SK-N-SH (cell line): ENCODE data around the gene THSD4. TPM values are rescaled to one million over a fixed set of nuclear protein-coding genes. Genes with fewer than 3 reads are reported as not detected.

Experiments used
- CTCF ChIA-PET: fragments of 300-600, 350-600 bp; formaldehyde crosslinking; extraction: SDS; loops from one replicate; lab custom pipeline; 2021; lab: Yijun Ruan, JAX
- POLR2A ChIA-PET: fragments of 350-600 bp; sonication (Branson Sonifier 250); formaldehyde crosslinking; extraction: SDS; loops from one replicate; lab custom pipeline; 2020; ENCODE audit warnings: antibody characterized with exemption, inconsistent platforms; lab: Yijun Ruan, JAX
- DNase-seq: peaks from one replicate; pipeline ENCODE4 v3.0.0; 2012
- H2AFZ ChIP-seq: fragments of 200-600 bp; sonication (generic); 2 replicates; pipeline ENCODE4 v1.8.1; 2016; ENCODE audit warnings: antibody characterized with exemption, mild to moderate bottlenecking, low read depth
- H3F3A ChIP-seq: fragments of 200-600 bp; sonication (generic); replicated peaks from 2 replicates; pipeline ENCODE3; 2016; ENCODE audit warnings: antibody characterized with exemption, mild to moderate bottlenecking; ENCODE audit not compliant: insufficient read depth
- H3K27ac ChIP-seq, 2 experiments: fragments of 200-500 bp in 1 of 2; fragments of 200-600 bp in 1 of 2; sonication (Bioruptor generic) in 1 of 2; sonication (generic), shearing (Covaris generic) in 1 of 2; 2 replicates each; pipeline versions ENCODE4 v1.5.1 to v1.6.1; 2014 to 2016; ENCODE audit warnings: low read depth in 2 of 2, inconsistent platforms in 1 of 2, low read length in 1 of 2, mild to moderate bottlenecking in 1 of 2, mixed read lengths in 1 of 2
- H3K27me3 ChIP-seq: fragments of 200-600 bp; sonication (generic), shearing (Covaris generic); 2 replicates; pipeline ENCODE4 v1.6.1; 2016; ENCODE audit warnings: mixed run types; ENCODE audit not compliant: insufficient read depth
- H3K36me3 ChIP-seq, 2 experiments: fragments of 200-500 bp in 1 of 2; fragments of 200-600 bp in 1 of 2; sonication (Bioruptor generic) in 1 of 2; sonication (generic) in 1 of 2; replicated peaks in 1 of 2; 2 replicates each; pipeline versions ENCODE3 to v1.5.1; 2014 to 2016; ENCODE audit warnings: low read length in 1 of 2, mild to moderate bottlenecking in 1 of 2; ENCODE audit not compliant: insufficient read depth in 2 of 2, control insufficient read depth in 1 of 2
- H3K4me1 ChIP-seq, 2 experiments: fragments of 200-500 bp in 1 of 2; fragments of 200-600 bp in 1 of 2; sonication (Bioruptor generic) in 1 of 2; sonication (generic), shearing (Covaris generic) in 1 of 2; 2 replicates each; pipeline versions ENCODE4 v1.5.1 to v1.6.1; 2014 to 2016; ENCODE audit warnings: low read depth in 1 of 2, low read length in 1 of 2, mixed run types in 1 of 2; ENCODE audit not compliant: insufficient read depth in 2 of 2, control insufficient read depth in 1 of 2
- H3K4me2 ChIP-seq: fragments of 200-600 bp; sonication (generic), shearing (Covaris generic); 2 replicates; pipeline ENCODE4 v1.6.1; 2017; ENCODE audit warnings: mixed run types
- H3K4me3 ChIP-seq, 2 experiments: fragments of 200-500 bp in 1 of 2; fragments of 200-600 bp in 1 of 2; sonication (Bioruptor generic) in 1 of 2; sonication (generic), shearing (Covaris generic) in 1 of 2; 2 replicates each; pipeline versions ENCODE4 v1.5.1 to v1.8.1; 2014 to 2016; ENCODE audit warnings: low read depth in 2 of 2, inconsistent platforms in 1 of 2, low read length in 1 of 2, mild to moderate bottlenecking in 1 of 2, mixed read lengths in 1 of 2, moderate library complexity in 1 of 2
- H3K79me2 ChIP-seq: fragments of 200-600 bp; sonication (generic); 2 replicates; pipeline ENCODE4 v1.8.1; 2017; ENCODE audit warnings: mild to moderate bottlenecking; ENCODE audit not compliant: insufficient read depth
- H3K9ac ChIP-seq: fragments of 200-600 bp; sonication (generic); 2 replicates; pipeline ENCODE4 v1.6.1; 2017; ENCODE audit warnings: mixed run types
- H3K9me2 ChIP-seq: fragments of 200-600 bp; sonication (generic); 2 replicates; pipeline ENCODE4 v1.6.1; 2017; ENCODE audit warnings: mixed run types
- H3K9me3 ChIP-seq: fragments of 200-600 bp; sonication (generic); 2 replicates; pipeline ENCODE4 v1.6.1; 2017; ENCODE audit warnings: mixed run types, mild to moderate bottlenecking, moderate library complexity
- H4K20me1 ChIP-seq: fragments of 200-600 bp; sonication (generic); 2 replicates; pipeline ENCODE4 v1.6.1; 2017; ENCODE audit warnings: mild to moderate bottlenecking, mixed run types; ENCODE audit not compliant: insufficient read depth
- ELF1 ChIP-seq: IDR thresholded peaks from 2 replicates; pipeline ENCODE4 v1.4.0; 2012
- EP300 ChIP-seq, 2 experiments: IDR thresholded peaks; 2 replicates each; pipeline versions ENCODE4 v1.4.0 to v1.6.1; 2012; ENCODE audit warnings: borderline replicate concordance in 1 of 2, low read depth in 1 of 2, low read length in 1 of 2
- FOSL2 ChIP-seq: IDR thresholded peaks from 2 replicates; pipeline ENCODE4 v1.4.0; 2012; ENCODE audit warnings: low read depth, mild to moderate bottlenecking, moderate library complexity, borderline replicate concordance
- FOXJ3 ChIP-seq: sonication (generic); formaldehyde crosslinking; IDR thresholded peaks from 2 replicates; pipeline ENCODE4 v1.5.1; 2020; ENCODE audit warnings: mild to moderate bottlenecking, missing genetic modification reagents
- GABPA ChIP-seq: IDR thresholded peaks from 2 replicates; pipeline ENCODE4 v1.4.0; 2012; ENCODE audit warnings: low read depth, mild to moderate bottlenecking
- GATA2 ChIP-seq: sonication (generic); formaldehyde crosslinking; IDR thresholded peaks from 2 replicates; pipeline ENCODE4 v1.5.0; 2020; ENCODE audit warnings: mild to moderate bottlenecking, missing genetic modification reagents
- JUND ChIP-seq: IDR thresholded peaks from 2 replicates; pipeline ENCODE4 v1.4.0; 2012
- MEF2A ChIP-seq: IDR thresholded peaks from 2 replicates; pipeline ENCODE4 v1.4.0; 2012; ENCODE audit warnings: low read depth, borderline replicate concordance
- NRF1 ChIP-seq: IDR thresholded peaks from 2 replicates; pipeline ENCODE4 v1.6.1; 2012; ENCODE audit warnings: low read depth, mild to moderate bottlenecking, low read length
- PBX3 ChIP-seq: IDR thresholded peaks from 2 replicates; pipeline ENCODE4; 2012
- RAD21 ChIP-seq: IDR thresholded peaks from 2 replicates; pipeline ENCODE4 v1.6.1; 2012; ENCODE audit warnings: mild to moderate bottlenecking, low read length
- RCOR1 ChIP-seq: fragments of 150-350 bp; IDR thresholded peaks from 2 replicates; pipeline ENCODE4 v1.6.1; 2017; ENCODE audit warnings: antibody characterized with exemption, low read length
- REST ChIP-seq: IDR thresholded peaks from 2 replicates; pipeline ENCODE4 v1.6.1; 2012; ENCODE audit warnings: mild to moderate bottlenecking, low read depth, low read length, moderate library complexity
- SIN3A ChIP-seq: IDR thresholded peaks from 2 replicates; pipeline ENCODE4 v1.6.1; 2012; ENCODE audit warnings: low read depth, mild to moderate bottlenecking, low read length, moderate library complexity, borderline replicate concordance
- TAF1 ChIP-seq: IDR thresholded peaks from 2 replicates; pipeline ENCODE4 v1.6.1; 2012; ENCODE audit warnings: low read depth, mild to moderate bottlenecking, low read length, moderate library complexity, borderline replicate concordance
- USF1 ChIP-seq: IDR thresholded peaks from 2 replicates; pipeline ENCODE4 v1.4.0; 2012; ENCODE audit warnings: low read depth, borderline replicate concordance
- ZBTB33 ChIP-seq: IDR thresholded peaks from 2 replicates; pipeline ENCODE4 v1.4.0; 2012; ENCODE audit warnings: low read depth, borderline replicate concordance
- WGBS: methylation state at CpG from one replicate; pipeline ENCODE4 v1.1.6; 2017; ENCODE audit warnings: low lambda C conversion rate; 5-methylcytosine and 5-hydroxymethylcytosine counted together
- polyA plus RNA-seq, 3 experiments: library from polyadenylated mRNA; depleted of rRNA; stranded (reverse); fragments of >200 nt; gene quantifications; 2 replicates each; pipeline ENCODE4 v1.2.3, GENCODE V29; 2012
- TF ChIP-seq, protein P1 (sequence below): fragments of 150-350 bp; IDR thresholded peaks from 2 replicates; pipeline ENCODE4 v1.6.1; 2016; ENCODE audit warnings: mild to moderate bottlenecking, low read depth, low read length

THSD4 gene
- polyA plus RNA-seq, 1 of the 3 experiments (the other 2 are of a cell fraction), result 79.1 TPM

- H3K4me3 ChIP-seq, result no peak overlapping the region
- no peaks in the 10 kb centered on the region for H3K9me2 ChIP-seq
- no peaks in the 10 kb centered on the region for H3K9me3 ChIP-seq
- no peaks in the 10 kb centered on the region for H4K20me1 ChIP-seq
- no peaks in the 10 kb centered on the region for H3K36me3 ChIP-seq
- H3K27ac ChIP-seq, result peak overlapping the region in 1 of 2 experiments; percentile 45; a peak in 2 of 4 replicates
- no peak for TF ChIP-seq RCOR1
- TF ChIP-seq FOXJ3 (CRISPR knock-in tag), result no peak
- TF ChIP-seq JUND, result no peak
- no peak for TF ChIP-seq RAD21
- WGBS, result 49% methylated on average over 2 of the region's 2 CpGs
- no peak overlapping the region for H2AFZ ChIP-seq
- H3F3A ChIP-seq, result no peaks in the 10 kb centered on the region
- H3K9ac ChIP-seq, result no peak overlapping the region
- no peak overlapping the region for H3K4me2 ChIP-seq
- H3K4me1 ChIP-seq, result peaks cover 0 to 6% of the 10 kb centered on the region in 2 experiments; a peak in 2 of 4 replicates
- ChIA-PET CTCF (interaction anchor here (0.6 to 5.1 kb wide), 4 partner anchors 8 to 970 kb away, joined by 3 to 19 read pairs (median 4); no protein-coding TSS in a partner anchor), POLR2A (no interaction called here)
- DNase-seq, result no peak
- H3K79me2 ChIP-seq, result no peaks in the 10 kb centered on the region
- no peaks in the 10 kb centered on the region for H3K27me3 ChIP-seq
These were observed 677.2 kb downstream of the THSD4 start for GRCh38 chr15:71792521-71792920.

GRCh38 chr15:71798641-71799040 lies 683.4 kb downstream of the THSD4 start:
- H3K27ac ChIP-seq, result no peak overlapping the region
- ChIA-PET CTCF (interaction anchor here (0.8 to 5.4 kb wide), 5 partner anchors 12 to 412 kb away, joined by 3 to 57 read pairs (median 5); no protein-coding TSS in a partner anchor), POLR2A (no interaction called here)
- DNase-seq, result no peak
- no peaks in the 10 kb centered on the region for H3K4me1 ChIP-seq
- no peaks in the 10 kb centered on the region for H4K20me1 ChIP-seq
- H3F3A ChIP-seq, result no peaks in the 10 kb centered on the region
- no peaks in the 10 kb centered on the region for H3K9me3 ChIP-seq
- H3K9me2 ChIP-seq, result no peaks in the 10 kb centered on the region
- no peaks in the 10 kb centered on the region for H3K79me2 ChIP-seq
- no peak overlapping the region for H2AFZ ChIP-seq
- no peak overlapping the region for H3K4me2 ChIP-seq
- H3K9ac ChIP-seq, result no peak overlapping the region
- H3K27me3 ChIP-seq, result no peaks in the 10 kb centered on the region
- H3K36me3 ChIP-seq, result no peaks in the 10 kb centered on the region
- no peak overlapping the region for H3K4me3 ChIP-seq
- 80% methylated on average over 6 of the region's 6 CpGs for WGBS
- no peak for TF ChIP-seq PBX3
- no peak for TF ChIP-seq FOSL2
- no peak for TF ChIP-seq MEF2A
- no peak for TF ChIP-seq NRF1
- TF ChIP-seq REST, result no peak
- no peak for TF ChIP-seq USF1
- no peak for TF ChIP-seq RAD21
- TF ChIP-seq SIN3A, result no peak
- no peak for TF ChIP-seq ZBTB33
- no peak for TF ChIP-seq GATA2 (CRISPR knock-in tag)
- TF ChIP-seq GABPA, result no peak
- TF ChIP-seq, protein P1, sequence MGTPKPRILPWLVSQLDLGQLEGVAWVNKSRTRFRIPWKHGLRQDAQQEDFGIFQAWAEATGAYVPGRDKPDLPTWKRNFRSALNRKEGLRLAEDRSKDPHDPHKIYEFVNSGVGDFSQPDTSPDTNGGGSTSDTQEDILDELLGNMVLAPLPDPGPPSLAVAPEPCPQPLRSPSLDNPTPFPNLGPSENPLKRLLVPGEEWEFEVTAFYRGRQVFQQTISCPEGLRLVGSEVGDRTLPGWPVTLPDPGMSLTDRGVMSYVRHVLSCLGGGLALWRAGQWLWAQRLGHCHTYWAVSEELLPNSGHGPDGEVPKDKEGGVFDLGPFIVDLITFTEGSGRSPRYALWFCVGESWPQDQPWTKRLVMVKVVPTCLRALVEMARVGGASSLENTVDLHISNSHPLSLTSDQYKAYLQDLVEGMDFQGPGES, result no peak
- TF ChIP-seq ELF1, result no peak
- no peak for TF ChIP-seq TAF1
- no peak for TF ChIP-seq EP300 (IDR thresholded peaks at IDR 0.05; ENCODE audit: borderline replicate concordance in 1 of 2, low read depth in 1 of 2, low read length in 1 of 2)
- TF ChIP-seq, all 33 proteins: peak for 0
